ENCODE data around the gene MRTFA. TPM values are rescaled to one million over a fixed set of nuclear protein-coding genes. Genes with fewer than 3 reads are reported as not detected.

MRTFA gene
- total and polyA plus RNA-seq, 9 of the 15 experiments (the other 6 are each of a cell fraction or from before 2014, with no cell fraction given), result 0.84 to 21.1 (median 3.7) TPM

DNA sequence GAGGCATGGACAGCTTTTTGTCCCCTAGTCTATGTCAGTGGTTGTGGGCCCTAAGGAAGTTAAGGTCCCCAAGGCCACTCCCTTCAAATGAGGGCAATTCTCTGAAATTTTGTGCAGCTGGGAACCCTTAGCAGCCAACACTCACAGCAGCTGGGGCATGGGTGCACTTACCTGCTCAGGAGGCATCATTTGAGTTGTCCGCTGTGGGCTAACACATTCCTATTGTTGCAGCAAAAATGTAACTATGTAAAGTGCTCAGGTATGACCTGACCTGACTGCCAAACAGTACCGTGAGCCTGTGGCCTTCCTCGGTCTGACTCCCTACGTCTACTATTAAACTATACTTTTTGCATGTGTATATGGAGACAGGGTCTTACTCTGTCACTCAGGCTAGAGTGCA, 5.8 kb upstream of the MRTFA start:
- in situ Hi-C loops (cut with MboI), result loop anchor here (5.0 to 10.0 kb wide), 3 partner anchors 88 to 208 kb away; no protein-coding TSS in a partner anchor
- ChIA-PET POLR2A (no interaction called here), CTCF (ENCODE audit: low intra/inter-chr PET ratio) (no interaction called here)
- Histone ChIP-seq H3K4me2 (ENCODE audit: insufficient read depth, low read length) (no peak overlapping the region), H3K36me3 (ENCODE audit: control insufficient read depth, insufficient read depth, low read length) (no peaks in the 10 kb centered on the region), H3K79me2 (ENCODE audit: control insufficient read depth, insufficient read depth, low read length) (no peaks in the 10 kb centered on the region), H3K4me1 (replicated peaks in 1 of 2; ENCODE audit: control insufficient read depth in 2 of 2, insufficient read depth in 2 of 2, low read length in 2 of 2) (peaks cover 8 to 16% of the 10 kb centered on the region in 2 experiments; a peak in 4 of 5 replicates), H3K27me3 (ENCODE audit: control insufficient read depth in 2 of 2, insufficient read depth in 2 of 2, low read length in 2 of 2) (no peaks in the 10 kb centered on the region), H3K27ac (ENCODE audit: extremely low read depth, low read depth, low read length) (no peak overlapping the region), H3K4me3 (no peak overlapping the region), H3K9me1 (ENCODE audit: control insufficient read depth, insufficient read depth, low read length) (no peaks in the 10 kb centered on the region), H3K9ac (ENCODE audit: insufficient read depth in 1 of 2, low read depth in 2 of 2, low read length in 2 of 2) (no peak overlapping the region), H4K20me1 (replicated peaks; ENCODE audit: control insufficient read depth, insufficient read depth, low read length) (no peaks in the 10 kb centered on the region), H2AFZ (ENCODE audit: low read depth, low read length) (no peak overlapping the region), H3K9me3 (replicated peaks; ENCODE audit: control insufficient read depth, insufficient read depth, low read depth, low read length) (no peaks in the 10 kb centered on the region)
- 78% methylated on average over 4 of the region's 4 CpGs for WGBS (ENCODE audit: insufficient coverage, low coverage, missing lambda C conversion rate)
- TF ChIP-seq EZH2 (IDR thresholded peaks at IDR 0.05; ENCODE audit: borderline replicate concordance, low read depth, low read length) (no peak), ARID1B (IDR thresholded peaks at IDR 0.05) (no peak), ZNF79 (CRISPR knock-in tag; IDR thresholded peaks at IDR 0.05; ENCODE audit: low read depth) (no peak), SMARCA4 (IDR thresholded peaks at IDR 0.05) (no peak), TEAD2 (tag; IDR thresholded peaks at IDR 0.05) (no peak)
- TF ChIP-seq, protein P1, sequence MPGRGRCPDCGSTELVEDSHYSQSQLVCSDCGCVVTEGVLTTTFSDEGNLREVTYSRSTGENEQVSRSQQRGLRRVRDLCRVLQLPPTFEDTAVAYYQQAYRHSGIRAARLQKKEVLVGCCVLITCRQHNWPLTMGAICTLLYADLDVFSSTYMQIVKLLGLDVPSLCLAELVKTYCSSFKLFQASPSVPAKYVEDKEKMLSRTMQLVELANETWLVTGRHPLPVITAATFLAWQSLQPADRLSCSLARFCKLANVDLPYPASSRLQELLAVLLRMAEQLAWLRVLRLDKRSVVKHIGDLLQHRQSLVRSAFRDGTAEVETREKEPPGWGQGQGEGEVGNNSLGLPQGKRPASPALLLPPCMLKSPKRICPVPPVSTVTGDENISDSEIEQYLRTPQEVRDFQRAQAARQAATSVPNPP (IDR thresholded peaks at IDR 0.05; ENCODE audit: borderline replicate concordance, insufficient read depth, insufficient read length), result no peak
- TF ChIP-seq, protein P2, sequence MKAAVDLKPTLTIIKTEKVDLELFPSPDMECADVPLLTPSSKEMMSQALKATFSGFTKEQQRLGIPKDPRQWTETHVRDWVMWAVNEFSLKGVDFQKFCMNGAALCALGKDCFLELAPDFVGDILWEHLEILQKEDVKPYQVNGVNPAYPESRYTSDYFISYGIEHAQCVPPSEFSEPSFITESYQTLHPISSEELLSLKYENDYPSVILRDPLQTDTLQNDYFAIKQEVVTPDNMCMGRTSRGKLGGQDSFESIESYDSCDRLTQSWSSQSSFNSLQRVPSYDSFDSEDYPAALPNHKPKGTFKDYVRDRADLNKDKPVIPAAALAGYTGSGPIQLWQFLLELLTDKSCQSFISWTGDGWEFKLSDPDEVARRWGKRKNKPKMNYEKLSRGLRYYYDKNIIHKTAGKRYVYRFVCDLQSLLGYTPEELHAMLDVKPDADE (conservative IDR thresholded peaks at IDR 0.05; ENCODE audit: control insufficient read depth, low read depth, low read length), result no peak
- TF ChIP-seq, protein P3, sequence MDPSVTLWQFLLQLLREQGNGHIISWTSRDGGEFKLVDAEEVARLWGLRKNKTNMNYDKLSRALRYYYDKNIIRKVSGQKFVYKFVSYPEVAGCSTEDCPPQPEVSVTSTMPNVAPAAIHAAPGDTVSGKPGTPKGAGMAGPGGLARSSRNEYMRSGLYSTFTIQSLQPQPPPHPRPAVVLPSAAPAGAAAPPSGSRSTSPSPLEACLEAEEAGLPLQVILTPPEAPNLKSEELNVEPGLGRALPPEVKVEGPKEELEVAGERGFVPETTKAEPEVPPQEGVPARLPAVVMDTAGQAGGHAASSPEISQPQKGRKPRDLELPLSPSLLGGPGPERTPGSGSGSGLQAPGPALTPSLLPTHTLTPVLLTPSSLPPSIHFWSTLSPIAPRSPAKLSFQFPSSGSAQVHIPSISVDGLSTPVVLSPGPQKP (CRISPR knock-in tag; IDR thresholded peaks at IDR 0.05), result no peak
- TF ChIP-seq, protein P4, sequence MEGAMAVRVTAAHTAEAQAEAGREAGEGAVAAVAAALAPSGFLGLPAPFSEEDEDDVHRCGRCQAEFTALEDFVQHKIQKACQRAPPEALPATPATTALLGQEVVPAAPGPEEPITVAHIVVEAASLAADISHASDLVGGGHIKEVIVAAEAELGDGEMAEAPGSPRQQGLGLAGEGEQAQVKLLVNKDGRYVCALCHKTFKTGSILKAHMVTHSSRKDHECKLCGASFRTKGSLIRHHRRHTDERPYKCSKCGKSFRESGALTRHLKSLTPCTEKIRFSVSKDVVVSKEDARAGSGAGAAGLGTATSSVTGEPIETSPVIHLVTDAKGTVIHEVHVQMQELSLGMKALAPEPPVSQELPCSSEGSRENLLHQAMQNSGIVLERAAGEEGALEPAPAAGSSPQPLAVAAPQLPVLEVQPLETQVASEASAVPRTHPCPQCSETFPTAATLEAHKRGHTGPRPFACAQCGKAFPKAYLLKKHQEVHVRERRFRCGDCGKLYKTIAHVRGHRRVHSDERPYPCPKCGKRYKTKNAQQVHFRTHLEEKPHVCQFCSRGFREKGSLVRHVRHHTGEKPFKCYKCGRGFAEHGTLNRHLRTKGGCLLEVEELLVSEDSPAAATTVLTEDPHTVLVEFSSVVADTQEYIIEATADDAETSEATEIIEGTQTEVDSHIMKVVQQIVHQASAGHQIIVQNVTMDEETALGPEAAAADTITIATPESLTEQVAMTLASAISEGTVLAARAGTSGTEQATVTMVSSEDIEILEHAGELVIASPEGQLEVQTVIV (CRISPR knock-in tag; IDR thresholded peaks at IDR 0.05; ENCODE audit: borderline replicate concordance), result no peak
- DNase-seq (ENCODE audit: extremely low read depth in 1 of 4, low spot score in 3 of 4) (no peak), ATAC-seq (no peak), FAIRE-seq (no peak)
- no TSS peak for BruUV-seq (replicated peaks)
- intact Hi-C loops (cut with micrococcal nuclease), result no loop called here
